Stomach (tissue), 4 donors: ENCODE results near the gene ETV3L.

Source experiments
- EP300 ChIP-seq: sonication (generic); formaldehyde crosslinking; IDR thresholded peaks from one replicate; pipeline ENCODE4 v1.6.1; 2017; ENCODE audit warnings: antibody characterized with exemption
- POLR2AphosphoS5 ChIP-seq, 3 donors: sonication (generic); formaldehyde crosslinking; IDR thresholded peaks; one replicate each; pipeline ENCODE4 v1.6.1; 2016; ENCODE audit warnings: antibody characterized with exemption in 3 of 3
- TF ChIP-seq, protein P1 (sequence below), 7 experiments: fragments of 450-650 bp in 4 of 7; fragments of 200-600 bp in 3 of 7; sonication (generic) in 3 of 7; IDR thresholded peaks; one replicate each; pipeline ENCODE4 v1.5.1; 2016 to 2019; ENCODE audit warnings: antibody characterized with exemption in 7 of 7, control low read depth in 2 of 7, mild to moderate bottlenecking in 1 of 7

DNA sequence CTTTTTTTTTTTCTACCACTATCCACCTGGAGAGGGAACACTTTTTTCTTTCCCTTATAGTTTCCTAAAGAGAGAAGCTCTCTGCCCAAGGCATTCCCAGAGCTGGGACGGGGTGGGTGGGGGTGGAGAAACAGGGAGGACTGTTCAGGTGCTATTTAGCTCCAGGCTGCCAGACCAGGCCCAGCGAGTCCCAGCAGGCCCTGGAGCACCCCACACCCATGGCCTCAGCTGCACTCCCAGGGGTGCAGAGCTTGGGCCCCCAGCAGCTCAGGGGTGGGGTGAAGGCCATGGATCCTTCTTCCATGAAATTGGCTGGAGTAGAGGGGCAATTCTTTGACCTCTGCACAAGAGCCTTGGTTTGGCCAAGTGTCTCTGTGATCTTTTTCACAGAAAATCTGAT lies 4.1 kb downstream of the ETV3L start:
- TF ChIP-seq, protein P1, sequence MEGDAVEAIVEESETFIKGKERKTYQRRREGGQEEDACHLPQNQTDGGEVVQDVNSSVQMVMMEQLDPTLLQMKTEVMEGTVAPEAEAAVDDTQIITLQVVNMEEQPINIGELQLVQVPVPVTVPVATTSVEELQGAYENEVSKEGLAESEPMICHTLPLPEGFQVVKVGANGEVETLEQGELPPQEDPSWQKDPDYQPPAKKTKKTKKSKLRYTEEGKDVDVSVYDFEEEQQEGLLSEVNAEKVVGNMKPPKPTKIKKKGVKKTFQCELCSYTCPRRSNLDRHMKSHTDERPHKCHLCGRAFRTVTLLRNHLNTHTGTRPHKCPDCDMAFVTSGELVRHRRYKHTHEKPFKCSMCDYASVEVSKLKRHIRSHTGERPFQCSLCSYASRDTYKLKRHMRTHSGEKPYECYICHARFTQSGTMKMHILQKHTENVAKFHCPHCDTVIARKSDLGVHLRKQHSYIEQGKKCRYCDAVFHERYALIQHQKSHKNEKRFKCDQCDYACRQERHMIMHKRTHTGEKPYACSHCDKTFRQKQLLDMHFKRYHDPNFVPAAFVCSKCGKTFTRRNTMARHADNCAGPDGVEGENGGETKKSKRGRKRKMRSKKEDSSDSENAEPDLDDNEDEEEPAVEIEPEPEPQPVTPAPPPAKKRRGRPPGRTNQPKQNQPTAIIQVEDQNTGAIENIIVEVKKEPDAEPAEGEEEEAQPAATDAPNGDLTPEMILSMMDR (IDR thresholded peaks at IDR 0.05) = no peak
- no peak for TF ChIP-seq POLR2AphosphoS5 (IDR thresholded peaks at IDR 0.05)
- no peak for TF ChIP-seq EP300
